CD4-positive, alpha-beta T cell treated with Interleukin-1 beta for 1 hour (primary cell): ENCODE data around the gene HSPA8.

Source experiments
- DNase-seq, 2 donors: peaks; one replicate each; pipeline ENCODE4 v3.0.0-alpha.2; 2020 to 2022

The HSPA8 gene

DNA sequence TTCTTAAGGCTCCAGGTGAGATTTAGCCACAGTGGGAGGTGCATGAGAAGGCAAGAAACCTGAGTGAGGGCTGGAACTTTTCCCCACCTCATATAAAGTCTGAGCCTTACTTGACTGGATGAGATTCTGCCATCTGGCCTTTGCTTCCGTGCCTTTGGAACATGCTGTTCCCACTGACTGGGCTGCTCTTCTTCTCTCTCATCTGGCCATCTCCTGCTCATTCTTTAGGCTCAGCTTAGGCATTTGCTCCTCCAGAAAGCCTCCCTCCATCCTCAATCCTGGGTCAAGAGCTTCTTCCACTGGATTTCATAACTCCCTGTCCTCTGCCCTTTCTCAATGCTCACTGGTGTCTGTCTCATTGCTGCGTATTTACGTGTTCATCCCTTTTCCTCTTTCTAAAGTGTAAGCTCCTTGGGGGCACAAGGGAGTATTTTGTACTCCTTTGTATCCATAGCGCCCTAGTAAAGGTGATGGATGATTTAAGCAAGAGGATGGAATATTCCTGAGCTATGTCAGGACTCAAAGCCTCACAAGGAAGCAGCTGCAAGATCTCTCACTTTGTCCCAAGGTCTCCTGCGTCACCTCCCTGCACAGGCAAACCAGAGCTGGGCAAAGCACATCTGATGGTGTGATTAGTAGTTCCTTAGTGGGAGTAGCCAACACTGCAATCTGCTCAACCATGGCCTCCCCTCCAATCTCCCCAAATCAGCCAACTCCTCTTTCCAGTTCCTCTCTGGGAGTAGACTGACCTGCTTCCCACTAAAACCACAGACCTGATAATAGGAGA, 15.3 kb downstream of the HSPA8 start:
- DNase-seq = no peak

DNA sequence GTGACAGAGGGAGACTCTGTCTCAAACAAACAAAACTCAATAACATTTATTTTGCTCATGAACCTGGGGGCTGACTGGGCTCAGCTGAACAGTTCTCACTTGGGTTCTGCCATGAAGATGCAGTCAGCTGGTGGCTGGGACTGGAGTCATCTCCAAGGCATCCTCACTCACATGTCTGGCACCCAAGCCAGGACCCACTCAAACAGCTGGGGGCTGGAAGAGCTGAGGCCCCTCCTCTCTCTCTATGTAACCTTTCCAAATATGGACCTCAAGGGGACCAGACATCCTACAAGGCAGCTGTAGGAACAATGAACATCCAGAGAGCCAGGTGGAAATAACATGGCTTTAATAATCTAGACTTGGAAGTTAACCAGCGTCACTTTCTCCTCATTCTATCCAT, 16.8 kb downstream of the HSPA8 start:
- no peak for DNase-seq

DNA sequence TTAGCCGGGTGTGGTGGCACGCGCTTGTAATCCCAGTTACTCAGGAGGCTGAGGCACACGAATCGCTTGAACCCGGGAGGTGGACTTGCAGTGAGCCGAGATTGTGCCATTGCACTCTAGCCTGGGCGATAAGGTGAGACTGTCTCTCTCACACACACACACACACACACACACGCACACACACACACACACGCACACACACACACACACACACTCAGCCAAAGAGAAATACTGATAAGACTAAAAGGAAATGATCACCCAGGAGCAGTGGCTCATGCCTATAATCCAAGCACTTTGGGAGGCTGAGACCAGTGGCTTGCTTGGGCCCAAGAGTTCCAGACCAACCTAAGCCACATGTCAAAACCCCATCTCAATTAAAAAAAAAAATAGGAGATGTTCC, 20.8 kb downstream of the HSPA8 start:
- DNase-seq = no peak

DNA sequence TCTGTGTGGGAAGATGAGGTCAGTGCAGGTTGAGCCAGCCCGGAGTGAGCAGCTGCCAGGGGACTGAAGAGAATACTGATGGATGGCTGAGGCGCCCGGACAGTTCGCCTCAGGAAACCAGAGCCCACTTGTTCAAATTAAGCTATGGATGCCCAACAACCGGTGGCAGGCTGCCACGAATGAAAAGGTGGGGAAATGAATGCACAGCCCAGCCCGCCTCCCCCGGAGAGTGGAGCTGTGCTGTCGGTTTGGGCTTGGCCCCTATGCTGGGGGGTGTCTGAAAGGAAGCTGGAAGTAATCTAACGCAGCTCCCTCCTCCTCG, 21.9 kb downstream of the HSPA8 start:
- no peak for DNase-seq

DNA sequence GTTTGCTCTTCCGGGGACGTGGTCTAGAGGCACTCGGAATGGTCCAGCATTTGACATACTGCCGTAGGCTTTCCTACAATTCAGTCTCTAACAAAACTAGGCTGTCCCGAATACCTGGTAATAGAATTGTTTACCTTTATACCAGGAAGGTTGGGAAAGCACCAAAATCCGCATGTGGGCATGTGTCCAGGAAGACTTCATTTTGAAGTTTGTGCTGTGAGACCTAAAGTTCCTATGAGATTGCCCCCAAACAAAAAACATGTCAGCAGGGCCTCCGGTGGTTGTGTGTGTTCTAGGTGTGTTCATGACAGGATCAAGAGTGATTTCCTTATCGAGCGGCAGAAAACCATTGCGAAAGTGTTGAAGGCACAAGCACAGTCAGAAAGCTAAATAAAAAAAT, 26.1 kb downstream of the HSPA8 start:
- no peak for DNase-seq

GRCh38 chr11:123034597-123034996, 27.3 kb downstream of the HSPA8 start:
- no peak for DNase-seq

DNA sequence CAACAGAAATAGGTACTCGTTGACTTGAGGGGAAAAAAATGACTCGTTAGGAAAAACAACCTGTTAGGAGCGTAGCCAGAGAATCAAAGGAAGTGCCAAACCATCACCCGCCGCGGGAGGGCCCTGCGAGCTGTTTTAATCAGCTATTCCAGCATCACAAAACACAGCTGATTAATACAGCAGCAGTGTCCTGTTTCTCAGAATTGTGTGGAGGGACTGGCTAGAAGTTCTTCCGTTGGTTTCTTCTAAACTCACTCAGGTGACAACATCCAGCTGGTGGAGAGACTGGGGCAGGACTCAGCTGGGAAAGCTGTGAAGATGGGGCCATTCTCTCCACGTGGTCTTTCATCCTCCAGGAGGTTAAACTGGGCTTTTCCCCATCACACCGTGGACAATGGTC, 28.0 kb downstream of the HSPA8 start:
- DNase-seq = peak in 1 of 2 donors; percentile 21

- DNase-seq = no peak
Observed at GRCh38 chr11:123030517-123030916, 31.4 kb downstream of the HSPA8 start.

DNA sequence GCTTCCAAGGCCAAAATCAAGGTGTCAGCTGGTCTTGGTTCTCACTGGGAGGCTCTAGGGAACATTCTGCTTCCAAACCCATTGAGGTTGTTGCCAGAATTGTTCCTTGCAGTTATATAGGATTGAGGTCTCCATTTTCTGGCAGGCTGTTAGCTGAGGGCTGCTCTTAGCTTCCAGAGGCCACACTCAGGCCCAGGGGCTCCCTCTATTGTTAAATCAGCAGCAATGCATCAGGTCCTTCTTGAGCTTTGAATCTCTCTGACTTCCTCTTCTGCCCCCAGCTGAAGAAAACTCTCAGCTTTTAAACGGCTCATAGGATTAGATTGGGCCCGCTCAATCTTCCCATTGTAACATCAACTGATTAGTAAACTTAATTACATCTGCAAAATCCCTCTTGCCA, 41.0 kb downstream of the HSPA8 start:
- DNase-seq = peak; percentile 39 to 45

DNA sequence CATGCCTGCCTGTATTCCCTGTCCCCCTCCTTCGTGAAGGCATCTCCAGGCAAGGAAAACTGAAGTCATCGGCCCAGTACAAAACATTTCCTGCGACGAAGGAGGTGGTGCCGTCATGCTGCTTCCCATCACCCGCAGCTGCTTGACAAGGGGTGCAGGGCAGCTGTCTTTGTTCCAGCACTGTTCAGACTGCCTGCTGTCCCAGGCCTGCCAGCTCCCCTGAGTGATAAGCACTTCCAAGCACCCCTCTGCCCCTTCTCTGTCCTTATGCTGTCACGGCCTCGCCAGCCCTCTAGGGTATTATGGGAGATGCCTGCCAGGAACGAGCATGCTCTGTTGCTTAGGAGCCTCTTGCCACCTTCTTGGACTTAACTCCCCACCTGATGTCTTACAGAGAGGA, 43.2 kb downstream of the HSPA8 start:
- no peak for DNase-seq

DNA sequence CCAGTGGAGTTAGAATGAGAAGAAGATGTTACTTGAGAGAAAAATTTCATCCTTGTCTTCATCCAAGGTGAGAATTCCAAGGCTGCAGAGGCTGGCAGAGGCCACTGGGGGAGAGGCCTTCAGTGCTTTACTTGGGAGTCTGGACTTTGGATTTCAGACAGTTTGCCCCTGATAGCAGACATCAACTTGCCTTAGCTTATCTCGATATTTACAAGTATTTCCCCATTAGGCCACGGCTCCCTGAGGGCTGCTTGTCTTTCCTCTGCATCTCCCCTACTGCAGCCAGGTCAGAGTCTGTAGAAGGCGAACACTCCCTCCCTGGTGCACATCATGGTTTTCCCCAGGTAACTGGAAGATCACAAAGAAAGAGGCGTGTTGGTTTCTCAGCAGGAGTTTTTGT, 50.4 kb downstream of the HSPA8 start:
- no peak for DNase-seq
